Measurements from ENCODE around the gene UEVLD. TPM values are rescaled to one million over a fixed set of nuclear protein-coding genes. Genes with fewer than 3 reads are reported as not detected.
"Not testable (repeated sequence)": the region's sequence is repeated elsewhere in the genome, so short reads cannot be mapped to it uniquely, and the experiment has no call there.

Gene UEVLD
- total RNA-seq (2014; rRNA removed) = 28.2 and 40.2 TPM in 2 replicates
- 9.2 TPM for polyA plus RNA-seq (2012)

- DNase-seq (ENCODE audit: low read depth) = peak; percentile 88
Measured at GRCh38 chr11:18588297-18589252, at the start of gene UEVLD. Gene UEVLD, minus strand, starts transcription at chr11:18588734. Its CDS starts 80 bp downstream, at chr11:18588654.

DNA sequence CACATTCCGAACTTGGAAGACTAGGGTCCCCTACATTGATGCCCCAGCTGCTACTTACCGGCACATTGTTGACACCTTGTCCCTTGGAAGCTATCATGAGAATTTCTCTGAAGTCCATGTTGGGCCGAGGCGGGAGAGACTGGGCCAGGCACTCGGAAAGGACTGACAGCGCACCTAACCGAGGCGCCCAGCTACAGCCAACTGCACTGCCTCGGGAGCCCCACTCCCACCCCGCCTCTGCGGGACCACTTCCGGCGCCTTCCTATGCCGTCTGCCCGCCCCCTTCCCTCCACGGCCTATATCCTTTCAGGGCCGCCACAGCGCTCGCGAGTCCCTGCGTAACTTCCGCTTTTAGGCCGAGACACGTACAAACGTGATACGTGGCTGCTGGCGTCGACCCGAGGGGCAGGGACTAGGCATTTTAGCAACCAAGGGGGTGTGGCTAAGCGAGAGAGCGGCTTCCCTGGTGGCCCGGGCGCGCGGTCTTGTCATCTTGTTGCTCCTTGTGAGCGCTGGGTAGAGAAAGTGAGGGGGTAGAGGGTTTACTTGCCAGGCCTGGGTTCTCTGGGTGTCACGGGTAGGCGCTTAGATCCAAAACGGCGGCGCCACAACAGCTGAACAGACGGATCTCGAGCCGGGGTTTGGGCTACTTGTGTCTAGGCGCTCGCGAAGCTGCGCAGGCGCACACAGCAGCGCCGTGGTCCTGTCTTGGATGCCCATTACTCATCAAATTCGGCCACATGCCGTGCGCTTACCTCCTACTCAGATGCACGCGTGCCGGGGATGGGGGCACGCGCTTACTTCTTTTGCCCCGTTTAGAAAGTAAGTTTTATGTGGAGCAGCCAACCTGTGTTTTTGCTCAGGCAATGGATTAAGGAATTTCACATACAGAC is 45.9 kb upstream of the UEVLD start, which contains the start of gene SPTY2D1:
TSS of gene SPTY2D1 (minus strand) at position 203 of the 893 bp plus-strand sequence. CDS start at position 118, 85 bp downstream.
- peak; percentile 98 for DNase-seq (ENCODE audit: low read depth)

DNA sequence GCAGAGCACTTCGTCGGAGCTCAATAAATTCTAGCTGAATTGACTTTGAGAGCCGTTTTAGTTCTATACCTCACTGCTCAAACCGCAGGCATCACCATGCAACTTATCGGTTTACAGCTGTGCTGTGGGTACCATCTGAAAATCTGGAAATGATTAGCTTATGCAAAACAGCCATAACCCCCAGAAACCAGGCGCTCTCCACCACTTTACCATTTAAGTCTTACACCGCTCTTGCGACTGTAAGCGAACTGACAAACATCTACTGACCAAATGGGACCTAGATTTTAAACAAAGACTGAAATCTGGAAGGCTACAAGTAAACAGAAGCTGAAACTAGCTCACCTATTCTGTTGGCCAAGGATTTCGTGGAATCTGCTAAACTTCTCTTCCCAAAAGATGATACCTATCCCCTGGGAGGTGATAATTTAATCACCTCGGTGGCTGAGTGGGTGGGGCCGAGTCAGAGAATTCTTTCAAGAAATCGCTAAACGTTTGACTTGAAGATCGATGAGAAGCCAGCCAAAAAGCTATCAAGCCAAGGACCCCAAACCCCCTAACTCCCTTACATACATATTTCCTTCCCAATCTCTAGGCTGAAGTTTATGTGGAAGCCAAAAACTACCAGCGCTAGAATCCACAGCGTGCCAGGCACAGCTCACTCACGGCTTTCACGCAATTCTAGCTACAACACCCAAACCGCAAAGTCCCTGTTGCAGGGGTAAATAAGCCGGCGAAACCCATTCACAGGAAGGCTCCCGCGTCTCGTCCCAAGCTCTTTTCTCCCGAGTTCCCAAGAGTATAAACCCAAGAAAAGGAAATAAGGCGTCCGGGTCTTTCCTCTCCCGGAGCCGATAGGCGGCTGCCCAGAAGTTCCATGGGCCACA is 45.0 kb upstream of the UEVLD start:
- DNase-seq (ENCODE audit: low read depth) = no peak

DNA sequence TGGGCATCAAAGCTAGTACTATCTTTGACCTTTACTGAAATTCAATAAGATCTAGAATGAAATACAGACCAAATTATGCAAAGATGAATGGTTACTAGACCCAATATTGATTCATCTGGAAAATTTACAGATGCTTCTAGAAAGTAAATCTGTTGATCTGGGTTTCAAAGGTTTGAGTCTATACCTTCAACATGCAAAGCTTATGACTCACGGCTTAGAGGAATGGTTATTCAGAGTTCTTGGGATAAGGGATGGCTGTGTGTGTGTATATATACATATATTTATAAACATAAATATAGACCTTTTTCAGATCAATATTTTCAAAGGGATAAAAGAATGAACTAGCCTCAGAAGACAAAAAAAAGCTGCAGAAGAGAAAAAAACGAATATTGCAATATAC is 44.3 kb upstream of the UEVLD start:
- DNase-seq (ENCODE audit: low read depth) = no peak

DNA sequence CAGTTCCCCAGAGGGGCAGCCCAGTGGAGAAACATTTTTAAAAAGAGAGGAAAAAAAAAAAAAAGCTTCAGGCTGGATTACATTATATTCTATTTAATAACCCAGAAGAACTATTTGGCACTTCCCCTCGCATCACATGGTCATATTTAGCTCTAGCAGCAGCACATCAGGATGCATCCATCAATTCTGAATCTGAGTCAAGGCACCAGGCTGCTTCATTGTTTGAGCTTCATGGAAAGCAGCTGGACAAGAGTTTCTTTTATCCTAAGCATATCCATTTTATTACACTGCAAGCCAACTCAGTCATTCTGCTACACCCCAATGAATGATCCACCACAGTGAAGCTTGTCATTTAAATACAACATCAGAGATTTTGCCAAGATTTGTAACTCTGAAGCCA is 35.6 kb upstream of the UEVLD start:
- no peak for DNase-seq (ENCODE audit: low read depth)

DNA sequence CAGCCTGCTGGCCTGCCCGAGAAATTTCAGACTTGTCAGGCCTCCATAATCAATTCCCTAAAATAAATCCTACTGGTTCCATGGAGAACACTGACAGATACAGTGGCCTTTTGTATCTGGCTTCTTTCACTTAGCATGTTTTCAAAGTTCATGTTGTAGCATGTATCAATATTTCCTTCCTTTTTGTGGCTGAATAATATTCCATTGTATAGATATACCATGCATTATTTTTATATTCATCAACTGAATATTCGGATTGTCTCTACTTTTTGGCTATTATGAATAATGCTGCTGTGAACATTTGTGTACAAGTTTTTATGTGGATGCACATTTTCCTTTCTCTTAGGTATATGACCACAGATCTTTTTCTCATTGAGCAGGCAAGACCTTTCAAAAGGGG is 35.2 kb upstream of the UEVLD start:
- DNase-seq (ENCODE audit: low read depth) = no peak

DNA sequence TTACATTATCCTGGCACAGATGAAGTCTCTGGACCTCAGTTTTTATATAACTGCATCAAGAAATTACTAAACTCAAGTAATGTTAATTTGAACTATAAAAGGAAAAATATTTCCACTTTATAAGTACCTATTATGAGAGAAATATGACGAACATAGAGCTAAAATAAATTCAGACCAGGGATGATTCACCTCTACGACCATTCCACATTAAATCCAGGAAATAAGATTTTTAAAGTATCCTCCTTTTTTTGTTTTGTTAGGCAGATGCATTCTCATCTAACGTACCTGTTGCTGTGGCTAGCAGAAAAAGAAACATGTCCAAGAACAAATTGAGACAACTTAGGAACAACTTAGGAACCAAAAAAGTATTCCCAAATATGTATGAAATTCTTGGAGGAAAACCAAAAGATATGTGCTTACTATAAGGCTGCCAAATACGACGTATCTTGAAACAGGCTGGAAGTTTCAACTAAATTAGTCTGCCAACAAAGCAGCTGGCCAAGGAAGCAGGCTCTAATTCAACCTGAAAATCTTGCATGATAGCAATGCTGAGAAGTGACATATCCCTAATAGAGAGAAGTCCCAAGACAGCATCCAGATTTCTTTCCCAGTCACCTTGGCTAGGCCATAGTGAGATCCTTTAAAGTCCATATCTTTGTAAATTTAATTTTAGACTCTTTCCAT is 29.9 kb upstream of the UEVLD start:
- DNase-seq (ENCODE audit: low read depth) = peak; percentile 25

DNA sequence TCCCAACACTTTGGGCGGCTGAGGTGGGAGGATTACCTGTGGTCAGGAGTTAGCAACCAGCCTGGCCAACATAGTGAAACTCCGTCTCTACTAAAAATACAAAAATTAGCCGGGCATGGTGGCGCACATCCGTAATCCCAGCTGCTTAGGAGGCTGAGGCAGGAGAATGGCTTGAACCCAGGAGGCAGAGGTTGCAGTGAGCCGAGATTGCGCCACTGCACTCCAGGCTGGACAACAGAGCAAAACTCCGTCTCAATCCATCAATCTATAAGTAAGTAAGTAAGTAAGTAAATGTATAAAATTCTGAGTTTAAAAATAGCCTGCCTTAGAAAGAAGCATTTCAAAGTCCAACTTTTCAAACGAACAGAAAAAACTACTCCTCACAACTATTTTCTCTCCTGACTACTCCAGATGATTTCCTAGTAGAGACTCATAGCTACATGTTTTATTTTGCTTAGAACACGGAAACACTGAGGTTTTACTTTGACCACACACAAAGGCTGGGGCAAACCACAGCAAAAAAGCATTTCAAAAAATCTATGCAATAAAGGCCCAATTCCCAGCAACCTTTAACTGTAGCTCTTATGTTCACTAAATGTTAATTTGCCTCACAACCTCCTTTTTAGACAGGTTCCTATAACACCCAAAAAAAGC is 29.3 kb upstream of the UEVLD start:
- DNase-seq (ENCODE audit: low read depth) = peak; percentile 62

- no peak for DNase-seq (ENCODE audit: low read depth)
Measured at GRCh38 chr11:18615628-18616392, 27.3 kb upstream of the UEVLD start.

DNA sequence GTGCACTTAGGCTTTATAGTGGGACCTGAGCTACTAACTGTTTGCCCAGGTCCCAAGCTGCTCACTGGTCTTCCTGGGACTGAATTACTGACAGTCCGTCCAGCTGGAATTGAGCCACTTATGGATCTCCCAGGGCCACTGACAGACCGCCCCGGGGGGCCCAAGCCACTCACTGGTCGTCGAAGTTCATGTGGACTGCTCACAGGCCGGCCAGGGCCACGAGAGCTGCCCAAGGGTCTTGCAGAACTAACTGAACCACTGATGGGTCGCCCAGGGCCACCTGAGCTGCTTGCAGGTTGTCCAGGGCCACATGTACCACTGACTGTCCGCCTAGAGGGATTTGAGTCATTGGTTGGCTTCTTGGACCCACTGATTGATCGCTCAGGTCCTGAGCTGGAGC is 26.1 kb upstream of the UEVLD start:
- DNase-seq (ENCODE audit: low read depth) = no peak

GRCh38 chr11:18612394-18612793 is 23.9 kb upstream of the UEVLD start:
- no peak for DNase-seq (ENCODE audit: low read depth)

- DNase-seq (ENCODE audit: low read depth) = no peak
Measured at GRCh38 chr11:18611196-18611595, 22.7 kb upstream of the UEVLD start.

- DNase-seq (ENCODE audit: low read depth) = no peak
Measured at GRCh38 chr11:18608376-18608775, 19.8 kb upstream of the UEVLD start.

- no peak for DNase-seq (ENCODE audit: low read depth)
Measured at GRCh38 chr11:18600915-18601569, 12.5 kb upstream of the UEVLD start.

DNA sequence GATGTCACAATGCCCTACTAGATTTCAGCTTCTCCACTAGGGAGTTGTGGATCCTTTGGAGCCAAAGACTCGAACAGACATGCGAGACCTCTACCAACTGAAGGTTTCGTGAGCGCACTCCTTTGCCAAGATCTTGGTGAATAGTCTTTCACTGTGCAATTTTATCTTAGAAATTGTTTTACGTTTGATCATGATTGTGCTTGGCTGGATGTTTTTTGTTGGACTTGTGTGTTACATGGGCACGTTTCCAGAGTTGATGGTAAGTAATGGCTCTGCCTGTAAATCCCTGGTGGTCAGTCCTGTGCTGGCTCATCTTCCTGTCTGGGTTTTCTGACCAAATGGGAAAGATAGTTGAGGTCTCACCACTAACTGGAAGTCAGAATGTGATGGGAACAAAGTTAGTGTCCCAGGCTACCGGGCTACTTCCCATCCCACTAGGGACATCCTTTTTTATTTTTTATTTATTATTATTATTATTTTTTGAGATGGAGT is 11.3 kb upstream of the UEVLD start, which contains the start of gene MISFA:
TSS of gene MISFA (plus strand) at position 51 of the 492 bp plus-strand sequence. CDS start at position 191, 140 bp downstream.
- DNase-seq (ENCODE audit: low read depth) = peak; percentile 19

DNA sequence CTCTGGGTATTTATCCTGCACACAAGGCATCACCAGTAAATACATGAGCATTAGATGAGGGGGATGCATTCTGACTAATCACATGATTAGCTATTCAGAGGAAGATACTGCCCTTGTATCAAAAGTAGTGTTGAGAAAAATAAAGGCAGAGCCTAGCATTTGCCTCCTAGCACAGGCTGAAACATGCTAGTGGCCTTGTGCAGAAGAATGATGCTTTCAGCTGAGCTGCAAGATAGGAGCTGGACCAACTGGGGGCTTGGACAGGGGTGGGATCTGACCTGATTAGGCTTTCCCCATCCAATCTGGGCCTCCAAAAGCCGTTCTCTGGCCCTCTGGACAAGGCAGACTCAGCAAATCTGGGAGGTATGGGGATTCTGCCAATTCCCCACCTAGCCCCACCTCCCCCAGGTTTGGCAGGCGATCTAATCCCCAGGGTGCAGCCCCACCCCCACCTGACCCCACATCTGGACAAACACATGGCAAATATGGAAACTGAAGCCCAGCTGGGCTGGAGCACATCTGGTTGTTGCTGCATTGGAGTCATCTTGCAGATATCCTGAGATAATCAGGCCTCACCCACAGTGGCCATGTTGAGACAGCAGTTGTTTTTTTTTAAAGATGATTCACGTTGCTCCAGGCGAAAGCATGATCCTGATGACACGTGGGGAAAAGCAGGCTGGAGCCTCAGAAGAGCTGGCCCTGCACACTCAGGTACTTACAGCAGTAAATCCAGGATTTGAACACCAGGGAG is 6.6 kb upstream of the UEVLD start:
- peak; percentile 48 for DNase-seq (ENCODE audit: low read depth)

GRCh38 chr11:18594088-18594487 is 5.6 kb upstream of the UEVLD start:
- not testable (repeated sequence) for DNase-seq (ENCODE audit: low read depth)

Data from LHCN-M2 (cell line).